COLO668 (cell line): ENCODE data around the gene RNF222.

Experiments used
- DNase-seq: peaks from one replicate; lab custom pipeline; 2025; ENCODE audit not compliant: unreplicated experiment; lab: John Stamatoyannopoulos, UW

The RNF222 gene

GRCh38 chr17:8397636-8398035 is at the start of gene RNF222:
Gene RNF222 (minus strand): TSS chr17:8397827. CDS start chr17:8393461, 4,366 bp downstream.
- DNase-seq: peak; percentile 18

- DNase-seq: no peak
Measured at GRCh38 chr17:8445536-8445935, 47.9 kb upstream of the RNF222 start.

GRCh38 chr17:8444494-8444893 is 46.9 kb upstream of the RNF222 start:
- no peak for DNase-seq

- no peak for DNase-seq
Measured at GRCh38 chr17:8443756-8444155, 46.1 kb upstream of the RNF222 start.

GRCh38 chr17:8442310-8442709 is 44.7 kb upstream of the RNF222 start:
- no peak for DNase-seq

- DNase-seq: no peak
Measured at GRCh38 chr17:8441690-8442089, 44.1 kb upstream of the RNF222 start.

- DNase-seq: no peak
Measured at GRCh38 chr17:8439681-8440080, 42.1 kb upstream of the RNF222 start.

- no peak for DNase-seq
Measured at GRCh38 chr17:8438441-8438840, 40.8 kb upstream of the RNF222 start.

- no peak for DNase-seq
Measured at GRCh38 chr17:8436844-8437171, 39.2 kb upstream of the RNF222 start.

GRCh38 chr17:8436169-8436843 is 38.7 kb upstream of the RNF222 start:
- peak; percentile 49 for DNase-seq

- peak; percentile 96 for DNase-seq
Measured at GRCh38 chr17:8435245-8436168, 37.9 kb upstream of the RNF222 start, which contains the start of gene NDEL1. Gene NDEL1 (plus strand): TSS chr17:8435884. CDS start chr17:8444272, 8,388 bp downstream.

GRCh38 chr17:8430966-8431365 is 33.3 kb upstream of the RNF222 start:
- no peak for DNase-seq

- no peak for DNase-seq
Measured at GRCh38 chr17:8426802-8427201, 29.2 kb upstream of the RNF222 start.

- peak; percentile 40 for DNase-seq
Measured at GRCh38 chr17:8426094-8426720, 28.6 kb upstream of the RNF222 start.

- DNase-seq: no peak
Measured at GRCh38 chr17:8421571-8421970, 23.9 kb upstream of the RNF222 start.

GRCh38 chr17:8420041-8420934 is 22.7 kb upstream of the RNF222 start:
- no peak for DNase-seq

GRCh38 chr17:8419305-8419704 is 21.7 kb upstream of the RNF222 start:
- DNase-seq: no peak

- DNase-seq: no peak
Measured at GRCh38 chr17:8418471-8418870, 20.8 kb upstream of the RNF222 start.

GRCh38 chr17:8417806-8418205 is 20.2 kb upstream of the RNF222 start:
- no peak for DNase-seq

GRCh38 chr17:8413938-8414337 is 16.3 kb upstream of the RNF222 start:
- no peak for DNase-seq

- no peak for DNase-seq
Measured at GRCh38 chr17:8413328-8413727, 15.7 kb upstream of the RNF222 start.
